AG09319 (cell line): ENCODE measurements around the gene AZU1.
A peak's percentile ranks its signal among the peaks of the same experiment; 100 is the strongest.

Source experiments
- DNase-seq: peaks from one replicate; pipeline ENCODE4 v3.0.0-alpha.2; 2010; ENCODE audit warnings: low read depth; ENCODE audit errors: extremely low read depth
- CTCF ChIP-seq: IDR thresholded peaks from 2 replicates; pipeline ENCODE4 v1.5.1; 2011; ENCODE audit warnings: low read depth, mild to moderate bottlenecking, inconsistent platforms, low read length, moderate library complexity

The AZU1 gene

GRCh38 chr19:827710-828321 lies at the start of gene AZU1:
AZU1 (plus strand) TSS chr19:827837; CDS start chr19:827847, 10 bp downstream.
- no peak for TF ChIP-seq CTCF
- no peak for DNase-seq

GRCh38 chr19:778910-779653 lies 48.6 kb upstream of the AZU1 start:
- no peak for TF ChIP-seq CTCF
- peak; percentile 82 for DNase-seq

- TF ChIP-seq CTCF: no peak
- no peak for DNase-seq
These were observed 46.7 kb upstream of the AZU1 start for GRCh38 chr19:780935-781334.

- TF ChIP-seq CTCF: no peak
- DNase-seq: no peak
These were observed 45.8 kb upstream of the AZU1 start for GRCh38 chr19:781800-782184.

GRCh38 chr19:782185-782877 lies 45.3 kb upstream of the AZU1 start:
- no peak for TF ChIP-seq CTCF
- no peak for DNase-seq

- DNase-seq: no peak
- TF ChIP-seq CTCF: no peak
These were observed 44.6 kb upstream of the AZU1 start for GRCh38 chr19:782878-783668.
